ENCODE data around the gene ZER1.
A peak's percentile ranks its signal among the peaks of the same experiment; 100 is the strongest.

The ZER1 gene

DNA sequence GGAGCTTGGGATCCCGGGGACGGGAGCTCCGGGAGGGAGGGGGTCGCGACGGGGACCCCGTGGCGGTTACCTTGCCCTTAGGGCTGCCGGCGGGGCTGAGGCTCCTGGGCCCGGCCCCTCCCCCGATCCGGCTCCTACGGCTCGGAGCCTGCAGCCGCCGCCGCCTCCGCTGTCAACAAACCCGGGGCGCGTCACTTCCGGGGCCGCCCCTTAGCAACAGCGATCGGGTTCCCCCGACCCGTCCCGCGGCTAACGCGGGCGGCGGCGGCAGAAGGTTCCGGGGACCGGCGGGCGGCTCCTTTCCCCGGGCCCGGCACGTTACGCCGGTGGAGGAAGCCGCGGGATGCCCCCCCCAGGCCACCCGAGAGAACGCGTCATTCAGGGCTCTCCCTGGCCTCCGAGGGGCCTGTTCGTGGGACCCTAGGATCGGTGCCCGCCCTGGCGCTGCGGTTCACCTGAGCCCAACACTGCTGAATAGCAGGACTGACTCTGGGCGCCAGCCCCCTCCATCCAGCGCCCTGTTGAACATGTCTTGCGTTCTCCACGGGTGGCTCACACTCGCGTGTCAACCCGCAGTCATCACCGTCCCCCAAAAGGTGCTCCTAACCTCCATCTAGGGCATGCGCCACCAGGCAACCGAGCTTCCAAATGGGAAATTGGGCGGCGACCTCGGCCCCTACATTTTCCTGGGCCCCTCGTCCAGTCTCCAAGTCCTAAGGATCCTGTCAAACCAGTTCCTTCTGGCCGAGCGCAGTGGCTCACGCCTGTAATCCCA, at the start of gene ZER1:
TSS of gene ZER1 (minus strand) at position 183 of the 775 bp plus-strand sequence. CDS start 16,362 bp downstream, outside the sequence.
- Histone ChIP-seq H3K27me3 (replicated peaks; ENCODE audit: control insufficient read depth, insufficient read depth, low read length) (no peaks in the 10 kb centered on the region), H3K36me3 (ENCODE audit: control insufficient read depth, insufficient read depth, low read length) (no peaks in the 10 kb centered on the region), H3K4me3 (replicated peaks; ENCODE audit: low read depth, low read length) (peak within 1 kb of the TSS; percentile 99)
- peak; percentile 92 for DNase-seq (ENCODE audit: extremely low read depth, insufficient read length)
- TF ChIP-seq, protein P1, sequence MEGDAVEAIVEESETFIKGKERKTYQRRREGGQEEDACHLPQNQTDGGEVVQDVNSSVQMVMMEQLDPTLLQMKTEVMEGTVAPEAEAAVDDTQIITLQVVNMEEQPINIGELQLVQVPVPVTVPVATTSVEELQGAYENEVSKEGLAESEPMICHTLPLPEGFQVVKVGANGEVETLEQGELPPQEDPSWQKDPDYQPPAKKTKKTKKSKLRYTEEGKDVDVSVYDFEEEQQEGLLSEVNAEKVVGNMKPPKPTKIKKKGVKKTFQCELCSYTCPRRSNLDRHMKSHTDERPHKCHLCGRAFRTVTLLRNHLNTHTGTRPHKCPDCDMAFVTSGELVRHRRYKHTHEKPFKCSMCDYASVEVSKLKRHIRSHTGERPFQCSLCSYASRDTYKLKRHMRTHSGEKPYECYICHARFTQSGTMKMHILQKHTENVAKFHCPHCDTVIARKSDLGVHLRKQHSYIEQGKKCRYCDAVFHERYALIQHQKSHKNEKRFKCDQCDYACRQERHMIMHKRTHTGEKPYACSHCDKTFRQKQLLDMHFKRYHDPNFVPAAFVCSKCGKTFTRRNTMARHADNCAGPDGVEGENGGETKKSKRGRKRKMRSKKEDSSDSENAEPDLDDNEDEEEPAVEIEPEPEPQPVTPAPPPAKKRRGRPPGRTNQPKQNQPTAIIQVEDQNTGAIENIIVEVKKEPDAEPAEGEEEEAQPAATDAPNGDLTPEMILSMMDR (IDR thresholded peaks at IDR 0.05; ENCODE audit: insufficient read depth, low read length, poor library complexity, severe bottlenecking) = no peak

DNA sequence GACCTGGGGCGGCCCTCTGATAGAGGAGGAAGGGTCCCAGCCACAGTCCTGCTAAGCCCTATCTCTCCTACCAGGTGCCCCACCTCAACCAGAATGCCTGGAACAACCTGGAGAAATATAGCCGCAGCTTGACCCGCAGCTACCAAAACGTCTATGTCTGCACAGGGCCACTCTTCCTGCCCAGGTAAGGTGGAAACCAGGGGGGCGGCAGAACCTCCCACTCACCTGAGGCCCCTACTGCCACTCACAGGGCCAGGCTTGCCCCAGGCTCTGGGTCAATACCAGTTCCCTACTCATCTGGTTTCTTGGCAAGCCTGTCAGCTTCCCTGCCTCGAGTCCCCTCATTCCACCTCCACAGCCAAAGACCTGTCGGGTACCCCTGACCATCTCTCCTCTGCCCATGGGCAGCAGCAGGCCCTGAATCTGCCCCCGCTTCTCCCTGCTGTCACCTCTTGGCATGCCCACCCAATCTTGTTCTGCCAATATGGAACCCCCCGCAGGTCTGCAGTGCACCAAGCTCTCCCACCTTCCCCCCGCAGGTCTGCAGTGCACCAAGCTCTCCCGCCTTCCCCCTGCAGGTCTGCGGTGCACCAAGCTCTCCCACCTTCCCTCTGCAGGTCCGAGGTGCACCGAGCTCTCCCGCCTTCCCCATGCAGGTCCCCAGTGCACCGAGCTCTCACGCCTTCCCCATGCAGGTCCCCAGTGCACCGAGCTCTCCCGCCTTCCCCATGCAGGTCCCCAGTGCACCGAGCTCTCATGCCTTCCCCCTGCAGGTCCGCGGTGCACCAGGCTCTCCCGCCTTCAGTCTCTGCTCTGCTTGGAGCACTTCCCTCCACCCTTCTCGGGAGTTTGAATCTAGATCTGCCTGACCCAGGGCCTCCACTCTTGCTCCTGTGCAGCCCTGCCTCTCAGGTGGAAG, 49.2 kb upstream of the ZER1 start:
- Histone ChIP-seq H3K27me3 (replicated peaks; ENCODE audit: control insufficient read depth, insufficient read depth, low read length) (no peaks in the 10 kb centered on the region), H3K4me3 (replicated peaks; ENCODE audit: low read depth, low read length) (no peak overlapping the region), H3K36me3 (ENCODE audit: control insufficient read depth, insufficient read depth, low read length) (peaks cover 31% of the 10 kb centered on the region)
- TF ChIP-seq, protein P1 (IDR thresholded peaks at IDR 0.05; ENCODE audit: insufficient read depth, low read length, poor library complexity, severe bottlenecking) = no peak
- DNase-seq (ENCODE audit: extremely low read depth, insufficient read length) = no peak

DNA sequence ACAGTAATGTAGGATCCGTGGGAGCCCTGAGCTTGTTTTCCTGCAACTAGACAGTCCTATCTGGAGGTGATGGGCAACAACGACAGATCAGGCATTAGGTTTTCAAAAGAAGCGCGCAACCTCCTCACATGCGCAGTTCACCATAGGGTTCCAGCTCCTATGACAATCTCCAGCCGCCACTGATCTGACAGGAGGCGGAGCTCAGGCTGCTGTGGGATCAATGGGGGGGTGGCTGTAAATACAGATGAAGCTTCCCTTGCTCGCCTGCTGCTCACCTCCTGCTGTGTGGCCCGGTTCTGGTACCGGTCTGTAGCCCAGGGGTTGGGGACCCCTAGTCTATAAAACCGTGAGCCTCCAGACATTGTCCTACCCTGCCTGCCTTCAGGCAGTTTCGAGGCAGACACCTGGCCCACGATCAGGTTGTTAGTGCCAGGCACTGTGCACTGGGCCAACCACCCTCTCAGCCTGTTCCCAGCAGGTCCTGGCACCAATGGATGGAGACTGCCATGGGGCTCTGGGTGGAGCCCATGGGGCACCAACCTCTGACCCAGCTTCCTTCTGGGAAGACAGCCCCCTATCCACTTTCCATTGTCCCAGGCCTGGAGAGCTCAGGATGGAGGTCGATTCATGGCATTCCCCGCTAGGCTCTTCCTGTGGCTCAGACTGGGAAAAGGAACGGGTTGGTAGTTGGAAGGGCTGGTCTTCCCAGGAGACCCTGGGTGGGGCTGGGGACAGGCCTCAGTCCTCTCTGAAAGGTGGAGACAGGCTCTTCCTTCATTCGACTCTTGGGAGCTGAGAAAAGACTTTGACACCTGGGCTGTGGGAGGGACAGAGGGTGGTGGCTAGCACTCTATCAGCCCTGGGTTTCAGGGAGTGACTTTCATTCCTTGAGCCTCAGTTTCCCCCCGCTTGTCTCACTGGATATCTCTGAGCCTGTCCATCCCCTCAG, 48.3 kb upstream of the ZER1 start:
- no peak overlapping the region for H3K4me3 ChIP-seq (replicated peaks; ENCODE audit: low read depth, low read length)
- TF ChIP-seq, protein P1 (IDR thresholded peaks at IDR 0.05; ENCODE audit: insufficient read depth, low read length, poor library complexity, severe bottlenecking) = no peak
- peaks cover 27% of the 10 kb centered on the region for H3K36me3 ChIP-seq (ENCODE audit: control insufficient read depth, insufficient read depth, low read length)
- DNase-seq (ENCODE audit: extremely low read depth, insufficient read length) = no peak
- H3K27me3 ChIP-seq (replicated peaks; ENCODE audit: control insufficient read depth, insufficient read depth, low read length) = no peaks in the 10 kb centered on the region

DNA sequence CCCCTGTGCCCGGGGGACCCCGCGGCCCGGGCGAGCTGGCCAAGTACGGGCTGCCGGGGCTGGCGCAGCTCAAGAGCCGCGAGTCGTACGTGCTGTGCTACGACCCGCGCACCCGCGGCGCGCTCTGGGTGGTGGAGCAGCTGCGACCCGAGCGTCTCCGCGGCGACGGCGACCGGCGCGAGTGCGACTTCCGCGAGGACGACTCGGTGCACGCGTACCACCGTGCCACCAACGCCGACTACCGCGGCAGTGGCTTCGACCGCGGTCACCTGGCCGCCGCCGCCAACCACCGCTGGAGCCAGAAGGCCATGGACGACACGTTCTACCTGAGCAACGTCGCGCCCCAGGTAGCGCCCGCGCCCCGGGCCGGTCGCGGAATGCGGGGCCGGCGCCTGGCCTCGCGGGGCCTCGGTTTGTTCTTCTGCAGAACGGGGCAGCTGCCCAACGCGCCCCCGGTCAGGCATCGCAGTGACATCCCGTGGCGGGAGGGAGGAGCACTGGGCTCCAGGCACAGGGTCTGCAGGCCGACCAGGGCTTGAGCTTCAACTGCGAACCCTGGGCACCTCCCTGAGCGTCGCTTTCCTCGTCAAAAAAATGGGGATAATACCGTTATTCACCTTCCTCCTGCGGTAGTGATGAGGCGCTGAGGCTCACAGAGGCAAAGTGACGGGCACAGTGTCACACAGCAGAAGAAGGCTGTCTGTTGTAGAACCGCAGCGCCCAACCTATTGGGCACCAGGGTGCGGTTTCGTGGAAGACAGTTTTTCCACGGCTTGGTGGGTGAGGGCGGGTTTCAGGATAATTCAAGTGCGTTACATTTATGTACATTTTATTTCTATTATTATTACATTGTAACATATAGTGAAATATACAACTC, 47.4 kb upstream of the ZER1 start:
- H3K27me3 ChIP-seq (replicated peaks; ENCODE audit: control insufficient read depth, insufficient read depth, low read length) = no peaks in the 10 kb centered on the region
- TF ChIP-seq, protein P1 (IDR thresholded peaks at IDR 0.05; ENCODE audit: insufficient read depth, low read length, poor library complexity, severe bottlenecking) = no peak
- DNase-seq (ENCODE audit: extremely low read depth, insufficient read length) = peak; percentile 75
- H3K36me3 ChIP-seq (ENCODE audit: control insufficient read depth, insufficient read depth, low read length) = peaks cover 19% of the 10 kb centered on the region
- H3K4me3 ChIP-seq (replicated peaks; ENCODE audit: low read depth, low read length) = peak overlapping the region; percentile 75
